Measurements from ENCODE around the gene C22orf31.
A peak's percentile ranks its signal among the peaks of the same experiment; 100 is the strongest.
"Not testable (repeated sequence)": the region's sequence is repeated elsewhere in the genome, so short reads cannot be mapped to it uniquely, and the experiment has no call there.

The C22orf31 gene

DNA sequence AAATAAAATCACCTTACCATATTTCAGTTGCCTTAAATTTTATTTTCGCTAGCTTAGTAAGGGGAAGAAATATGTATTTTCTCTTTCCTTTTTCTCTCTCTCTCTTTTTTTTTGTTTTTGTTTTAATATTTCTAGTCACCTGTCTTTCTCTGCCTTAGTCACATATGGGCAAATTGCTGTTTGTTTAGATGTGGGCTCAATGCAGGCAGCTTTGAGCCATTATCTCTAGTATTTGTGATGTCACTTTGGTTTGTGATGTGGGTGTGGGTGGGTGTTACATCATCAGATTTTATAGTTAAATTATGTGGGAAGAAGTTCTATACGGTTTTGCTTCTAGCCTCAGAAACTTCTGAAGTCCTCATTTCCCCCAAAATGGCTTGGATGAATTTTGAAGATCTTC is at the start of gene C22orf31:
Gene C22orf31, minus strand, starts transcription at position 59 of the 400 bp plus-strand sequence. Its CDS starts 39 bp downstream, at position 20.
- DNase-seq (ENCODE audit: low spot score): no peak

DNA sequence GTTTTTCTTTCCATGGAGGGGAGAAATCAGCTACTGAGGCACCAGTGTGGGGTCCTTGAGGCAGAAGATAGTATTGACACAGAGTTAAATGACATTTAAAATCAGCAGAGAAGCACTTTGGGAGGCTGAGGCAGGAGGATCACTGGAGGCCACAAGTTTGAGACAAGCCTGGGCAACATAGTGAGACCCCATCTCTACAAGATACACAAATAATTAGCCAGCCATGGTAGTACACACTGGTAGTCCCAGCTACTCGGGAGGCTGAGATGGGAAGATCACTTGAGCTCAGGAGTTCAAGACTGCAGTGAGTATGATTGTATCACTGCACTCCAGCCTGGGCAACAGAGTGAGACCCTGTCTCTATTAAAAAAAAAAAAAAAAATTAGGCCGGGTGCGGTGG is 49.3 kb upstream of the C22orf31 start:
- DNase-seq (ENCODE audit: low spot score): no peak

DNA sequence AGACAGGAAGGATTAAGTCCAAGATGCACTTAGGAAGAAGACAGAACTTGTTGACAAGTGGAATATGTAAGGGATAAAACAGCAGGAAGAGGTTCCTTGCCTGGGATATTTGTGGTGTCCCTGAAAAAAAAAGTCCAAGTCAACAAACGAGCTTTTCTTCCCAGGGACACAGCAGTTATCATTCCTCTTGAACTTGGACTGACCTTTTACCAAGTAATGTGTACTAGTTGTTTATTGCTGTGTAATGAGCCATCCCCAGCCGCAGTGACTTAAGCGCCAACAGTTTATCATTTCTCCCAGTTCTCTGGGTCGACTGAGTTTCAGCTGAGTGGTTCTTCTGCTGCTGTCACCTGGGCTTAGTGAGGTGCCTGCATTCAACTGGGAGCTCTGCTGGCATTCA is 48.2 kb upstream of the C22orf31 start:
- DNase-seq (ENCODE audit: low spot score): peak; percentile 46

DNA sequence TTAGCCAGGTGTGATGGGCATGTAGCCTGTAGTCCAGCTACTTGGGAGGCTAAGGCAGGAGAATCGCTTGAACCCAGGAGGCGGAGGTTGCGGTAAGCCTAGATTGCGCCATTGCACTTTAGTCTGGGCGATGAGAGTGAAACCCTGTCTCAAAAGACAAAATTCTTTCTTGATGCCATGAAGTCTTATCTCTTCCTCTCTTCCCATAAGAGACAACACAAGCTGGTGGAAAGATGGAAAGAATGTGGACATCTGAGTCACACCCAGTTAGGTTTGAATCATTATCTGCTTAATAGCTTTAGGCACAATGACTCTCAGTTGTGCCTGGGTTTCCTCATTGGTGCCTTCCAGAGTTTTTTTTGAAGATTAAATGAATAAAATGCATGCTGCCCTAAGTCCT is 46.5 kb upstream of the C22orf31 start:
- DNase-seq (ENCODE audit: low spot score): no peak

DNA sequence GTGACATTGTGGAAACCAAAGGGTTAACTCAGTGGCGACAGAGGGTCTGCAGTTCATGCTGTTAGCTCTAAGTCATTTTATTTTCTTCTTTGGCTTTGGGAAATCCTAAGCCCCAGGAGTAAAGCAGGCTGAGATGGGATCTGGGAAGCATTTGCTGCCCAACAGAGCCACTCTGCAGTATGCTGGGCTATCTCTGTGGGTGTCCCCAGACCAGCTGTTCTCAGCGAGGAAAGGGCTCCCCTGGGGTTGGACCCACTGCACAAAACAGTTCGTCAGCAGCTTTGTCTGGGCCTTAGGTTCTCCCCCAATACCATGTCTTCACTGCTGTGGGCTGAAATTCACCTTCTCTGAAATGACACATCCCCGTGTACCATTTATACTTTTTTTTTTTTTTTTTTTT is 45.2 kb upstream of the C22orf31 start:
- DNase-seq (ENCODE audit: low spot score): no peak

DNA sequence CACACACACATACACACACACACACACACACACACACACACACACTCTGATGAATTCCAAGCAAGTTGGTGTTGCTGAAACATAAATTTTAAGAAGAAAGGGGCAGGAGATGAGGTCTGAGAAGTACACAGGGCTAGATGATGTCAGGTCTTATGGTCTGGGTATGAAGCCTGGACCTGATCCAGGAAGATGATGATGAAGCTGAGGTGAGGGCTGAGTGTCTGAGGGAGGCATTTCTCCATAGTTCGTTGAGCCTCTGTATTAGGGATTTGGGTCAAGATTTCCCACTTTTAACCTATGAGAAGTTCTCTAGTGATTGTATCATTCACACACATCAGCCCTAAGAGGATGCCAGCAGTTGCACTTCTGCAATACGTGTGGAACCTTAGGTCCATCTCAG is 43.8 kb upstream of the C22orf31 start:
- DNase-seq (ENCODE audit: low spot score): no peak

DNA sequence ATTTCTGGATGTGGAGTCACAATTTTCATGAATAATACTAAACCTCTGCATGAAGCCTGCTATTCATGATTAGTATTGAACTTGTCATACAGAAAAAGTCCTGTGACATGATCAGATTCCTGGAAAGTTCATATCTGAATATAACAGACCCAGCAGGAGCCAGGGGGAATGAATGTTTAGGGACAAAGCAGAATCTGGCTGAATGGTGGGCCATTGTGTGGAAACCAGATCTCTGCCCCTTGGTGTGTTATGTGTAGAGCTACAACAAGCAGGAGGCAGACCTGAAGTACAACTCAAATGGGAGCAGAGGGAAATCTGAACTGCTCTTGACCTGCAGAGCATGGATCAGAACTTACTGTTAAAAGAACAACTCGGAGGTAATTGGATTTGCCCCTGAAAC is 41.5 kb upstream of the C22orf31 start:
- DNase-seq (ENCODE audit: low spot score): no peak

DNA sequence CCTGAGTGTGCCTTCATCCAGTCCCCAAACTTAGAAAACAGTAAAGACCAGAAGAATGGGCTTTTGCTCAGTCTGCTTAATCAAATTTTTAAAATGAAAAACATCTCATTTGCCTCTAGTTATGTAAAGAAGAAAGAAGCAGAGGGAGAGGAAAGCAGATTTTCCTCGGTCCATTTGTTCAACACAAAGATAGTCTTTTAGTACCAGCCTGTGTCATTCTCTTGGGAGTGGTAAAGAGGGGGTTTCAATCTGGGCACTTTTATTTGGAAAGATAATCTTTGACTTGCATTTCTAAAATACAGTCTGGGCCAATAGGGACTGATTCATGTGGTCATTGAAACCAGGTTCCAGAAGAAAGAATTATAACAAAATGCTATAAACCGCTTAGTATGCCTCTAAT is 40.7 kb upstream of the C22orf31 start:
- DNase-seq (ENCODE audit: low spot score): no peak

DNA sequence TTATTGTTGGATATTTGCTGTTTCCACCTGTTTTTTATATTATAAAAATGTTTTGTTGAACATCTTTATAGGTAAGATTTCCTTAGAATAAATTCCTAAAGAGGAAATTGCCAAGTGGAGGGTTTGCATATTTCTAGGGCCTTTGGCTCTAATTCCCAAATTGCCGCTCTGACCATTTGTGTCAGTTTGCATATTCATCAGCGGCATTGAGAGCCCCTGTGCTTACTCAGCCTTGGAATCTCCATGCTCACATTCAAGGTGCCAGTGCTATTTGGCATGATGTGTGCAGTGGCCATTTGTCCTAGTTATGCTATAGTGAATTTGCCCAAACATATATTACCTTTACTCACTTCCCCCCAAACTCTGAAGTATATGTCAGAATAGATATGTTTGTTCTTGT is 36.7 kb upstream of the C22orf31 start:
- no peak for DNase-seq (ENCODE audit: low spot score)

DNA sequence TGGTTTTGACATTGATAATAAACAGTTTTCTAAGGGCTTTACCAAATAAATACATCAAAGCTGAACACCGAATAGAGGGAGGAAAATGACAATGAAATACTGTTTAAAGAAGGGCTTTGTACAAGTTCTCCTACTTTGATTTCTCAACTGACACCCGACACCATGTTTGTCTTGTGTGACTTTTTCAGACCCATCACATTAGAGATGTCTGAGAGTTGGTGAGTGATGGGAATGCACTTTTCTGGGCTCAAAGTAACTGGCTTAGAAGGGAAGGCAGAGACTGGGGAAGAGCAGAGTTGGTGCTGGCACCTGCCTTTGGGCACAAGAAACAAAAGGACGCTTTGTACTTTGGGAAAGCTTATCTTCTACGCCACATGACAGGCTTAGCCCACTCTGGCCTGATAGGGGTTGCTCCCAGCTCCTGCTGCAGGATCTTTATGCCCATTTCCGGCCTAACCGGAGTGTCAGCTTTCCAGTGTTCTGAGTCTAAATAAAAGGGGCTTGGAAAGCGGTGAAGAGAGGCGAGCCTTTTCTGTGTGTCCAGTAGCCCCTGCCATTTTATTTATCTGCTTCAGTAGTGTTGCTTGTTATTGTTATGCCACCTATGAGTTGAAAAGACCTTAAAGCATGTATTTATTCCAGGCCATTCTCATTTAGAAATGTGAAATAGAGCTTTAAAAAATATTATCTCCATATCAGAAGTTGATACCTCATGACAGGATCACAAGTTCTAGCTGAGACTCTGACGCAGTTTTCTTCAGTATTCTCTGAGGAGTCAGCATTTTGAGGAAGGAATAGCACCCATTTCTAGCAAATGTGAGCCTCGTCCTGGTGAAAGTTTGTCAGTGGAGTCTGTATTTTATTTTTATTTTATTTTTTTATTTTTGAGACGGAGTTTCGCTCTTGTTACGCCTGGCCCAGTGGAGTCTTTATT is 35.4 kb upstream of the C22orf31 start:
- peak; percentile 85 for DNase-seq (ENCODE audit: low spot score)

DNA sequence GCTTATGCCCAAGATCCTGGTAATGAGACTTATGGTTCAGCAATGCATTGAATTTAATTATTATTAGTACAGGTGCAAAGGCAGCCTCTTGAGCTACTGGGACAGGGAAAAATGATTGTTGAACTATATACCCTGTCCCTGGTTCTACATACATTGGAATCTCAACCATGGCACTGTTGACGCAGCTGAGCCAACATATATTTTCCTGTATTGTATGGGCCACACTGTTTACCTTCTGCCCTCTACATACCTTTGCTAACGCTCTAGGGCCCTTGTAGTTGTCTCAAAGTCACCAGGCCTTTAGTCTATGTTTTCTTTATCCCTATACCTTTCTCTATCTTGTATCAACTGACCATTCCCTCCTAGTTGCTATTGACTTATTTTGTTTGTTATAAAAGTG is 33.8 kb upstream of the C22orf31 start:
- no peak for DNase-seq (ENCODE audit: low spot score)

DNA sequence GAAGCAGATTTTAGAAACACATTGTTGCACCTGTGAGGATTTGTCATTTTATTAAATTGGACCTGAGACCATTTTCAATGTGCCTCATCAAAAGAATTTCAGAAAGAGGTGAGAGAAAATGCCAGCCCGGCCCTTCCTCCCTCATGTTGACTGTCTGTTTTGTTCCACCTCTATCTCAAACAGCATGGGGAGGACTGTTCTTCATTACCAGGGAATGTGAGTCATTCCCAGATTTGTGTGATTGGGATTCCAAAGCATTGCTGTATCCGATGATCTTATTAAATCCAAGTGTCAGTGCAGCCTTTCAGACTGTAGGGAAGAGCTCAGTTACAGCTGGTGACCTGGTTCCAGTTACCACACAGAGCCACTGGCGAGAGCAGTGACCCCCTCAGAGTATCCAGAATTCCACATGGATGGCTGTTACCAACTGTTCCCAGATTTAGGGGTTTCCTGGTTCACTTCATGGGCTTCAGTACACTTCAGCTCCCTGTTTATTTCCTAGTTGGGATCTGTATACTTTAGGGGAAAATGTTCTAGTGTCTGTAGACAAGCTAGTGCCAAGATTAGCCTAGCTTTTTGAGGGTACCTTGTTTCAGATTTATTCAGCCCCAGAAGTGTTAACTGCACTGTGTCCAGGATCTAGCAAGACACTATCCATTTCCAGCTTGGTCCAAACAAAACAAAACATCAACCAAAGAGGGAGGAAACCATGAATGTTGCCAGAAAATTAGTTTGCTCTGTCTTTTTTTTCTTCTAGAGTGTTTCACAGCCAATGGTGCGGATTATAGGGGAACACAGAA is 32.1 kb upstream of the C22orf31 start:
- no peak for DNase-seq (ENCODE audit: low spot score)

DNA sequence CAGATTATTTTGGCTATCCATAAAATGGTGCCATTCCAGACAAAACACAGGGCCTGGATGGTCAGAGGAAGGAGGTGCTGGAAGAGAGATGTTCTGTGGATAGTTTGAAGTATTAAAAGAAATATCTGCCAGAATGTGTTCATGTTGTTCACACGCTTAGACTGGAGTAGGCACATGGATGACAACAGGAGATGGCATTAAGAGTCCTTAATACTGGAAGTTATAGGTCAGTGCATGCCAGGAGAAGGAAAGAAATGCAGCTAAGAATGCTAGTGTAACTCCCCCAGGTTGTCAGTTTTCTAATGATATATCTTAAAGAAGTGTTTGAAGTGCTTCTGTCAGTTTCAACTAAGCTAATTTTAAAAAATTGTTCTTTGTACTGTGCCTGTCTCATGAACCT is 31.4 kb upstream of the C22orf31 start:
- DNase-seq (ENCODE audit: low spot score): no peak

DNA sequence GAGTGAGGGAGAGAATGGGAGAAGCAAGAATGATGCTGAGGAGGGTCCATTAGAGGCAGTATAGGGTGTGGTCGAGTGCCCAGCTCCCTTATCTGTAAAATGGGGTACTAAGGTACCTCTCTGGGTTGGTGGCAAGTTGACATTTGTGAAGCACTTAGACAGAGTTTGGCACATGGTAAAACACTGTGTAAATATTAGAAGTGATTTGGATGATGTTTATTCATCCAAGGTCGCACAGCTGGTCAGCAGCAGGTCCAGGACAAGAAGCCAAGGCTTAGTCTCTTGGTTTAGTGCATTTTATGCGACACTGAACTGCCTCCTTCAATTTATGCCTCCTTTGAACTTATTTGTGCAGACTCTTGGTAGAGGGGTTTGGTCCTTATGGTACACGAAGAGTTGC is 30.6 kb upstream of the C22orf31 start:
- no peak for DNase-seq (ENCODE audit: low spot score)

DNA sequence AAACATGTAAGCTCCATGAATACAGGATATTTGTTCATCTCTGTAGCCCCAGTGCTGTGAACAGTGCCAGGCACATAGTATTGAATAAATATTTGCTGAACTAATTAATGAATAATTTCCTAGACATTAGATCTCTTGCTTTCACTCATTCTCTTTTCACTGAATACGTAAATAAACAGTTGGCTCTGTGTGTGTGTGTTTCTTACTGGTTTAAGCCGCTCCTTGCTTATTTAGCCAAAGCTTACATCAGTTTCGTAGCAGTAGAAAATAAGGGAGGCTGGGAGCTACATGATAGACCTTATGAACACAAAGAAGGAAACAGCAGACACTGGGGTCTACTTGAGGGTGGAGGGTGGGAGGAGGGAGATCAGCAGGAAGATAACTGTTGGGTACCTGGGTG is 28.4 kb upstream of the C22orf31 start:
- no peak for DNase-seq (ENCODE audit: low spot score)

DNA sequence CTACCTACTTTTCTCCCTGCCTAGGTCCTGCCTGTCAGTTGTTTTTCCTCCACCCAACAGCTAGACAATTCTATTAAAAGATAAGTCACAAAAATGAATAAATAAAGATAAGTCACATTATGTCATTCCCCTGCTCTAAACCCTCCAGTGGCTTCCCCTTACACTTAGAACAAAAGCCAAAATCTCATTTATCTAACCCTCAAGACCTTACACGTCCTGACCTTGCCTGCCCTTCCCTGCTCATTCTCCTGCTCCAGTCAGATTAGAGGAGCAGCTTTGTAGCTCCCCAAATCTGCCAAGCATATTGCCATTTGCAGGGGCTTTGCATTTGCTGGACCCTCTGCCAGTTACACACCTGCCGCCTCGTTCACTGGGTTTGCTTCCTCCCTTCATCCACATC is 27.9 kb upstream of the C22orf31 start:
- no peak for DNase-seq (ENCODE audit: low spot score)

DNA sequence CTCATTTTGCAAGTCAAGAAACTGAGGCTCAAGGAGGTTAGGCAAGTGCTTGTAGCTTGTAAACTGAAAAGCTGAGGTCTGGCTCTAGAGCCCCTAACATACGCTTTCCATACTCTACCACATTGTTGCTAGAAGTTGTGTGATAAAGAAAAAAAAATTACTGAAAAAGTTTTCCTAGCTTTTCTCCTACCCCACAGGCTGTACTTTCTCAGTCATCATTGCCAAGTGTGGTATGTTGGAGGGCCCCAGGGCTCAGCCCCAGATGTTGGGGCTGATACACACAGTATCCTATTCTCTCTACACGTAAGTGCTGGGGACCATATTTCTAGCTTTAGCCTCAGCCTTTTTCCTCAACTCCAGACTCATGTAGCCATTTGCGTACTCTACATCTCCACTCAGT is 27.2 kb upstream of the C22orf31 start:
- DNase-seq (ENCODE audit: low spot score): no peak

DNA sequence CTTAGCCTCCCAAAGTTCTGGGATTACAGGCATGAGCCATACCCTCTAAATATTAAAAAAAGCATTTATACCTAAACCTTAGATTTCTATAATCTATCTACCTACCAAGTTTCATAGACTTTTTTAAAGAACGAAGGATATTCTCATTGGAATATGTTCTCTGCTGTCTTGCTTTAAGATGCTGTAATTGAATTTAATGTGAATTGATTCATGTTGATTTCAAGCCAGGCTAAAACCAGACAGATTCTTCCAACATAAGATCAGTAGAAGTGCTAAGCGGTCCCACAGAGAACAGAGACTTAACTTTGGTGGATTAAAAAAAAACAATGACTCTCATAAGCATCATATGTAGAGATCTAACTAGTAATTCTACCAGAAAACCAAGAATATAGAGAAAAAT is 25.4 kb upstream of the C22orf31 start:
- DNase-seq (ENCODE audit: low spot score): no peak

DNA sequence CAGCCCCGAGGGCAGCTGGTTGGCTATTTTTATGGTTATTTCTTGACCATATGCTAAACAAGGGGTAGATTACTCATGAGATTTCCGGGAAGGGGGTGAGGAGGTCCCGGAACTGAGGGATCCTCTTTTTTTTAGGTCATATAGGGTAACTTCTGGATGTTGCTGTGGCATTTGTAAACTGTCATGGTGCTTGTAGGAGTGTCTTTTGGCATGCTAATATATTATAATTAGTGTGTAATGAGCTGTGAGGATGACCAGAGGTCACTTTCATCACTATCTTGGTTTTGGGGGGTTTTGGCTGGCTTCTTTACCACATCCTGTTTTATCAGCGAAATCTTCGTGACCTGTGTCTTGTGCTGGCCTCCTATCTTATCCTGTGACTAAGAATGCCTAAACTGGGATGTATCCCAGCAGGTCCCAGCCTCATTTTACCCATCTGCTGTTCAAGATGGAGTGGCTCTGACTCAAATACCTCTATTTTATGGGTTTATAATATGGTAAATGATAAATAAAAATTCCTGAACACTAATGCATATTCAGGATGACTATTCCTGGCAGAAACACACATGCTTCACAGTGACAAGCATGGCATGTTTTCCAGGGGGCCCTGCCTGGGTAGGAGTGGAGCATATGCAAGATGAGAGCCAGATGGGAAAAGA is 22.4 kb upstream of the C22orf31 start:
- no peak for DNase-seq (ENCODE audit: low spot score)

DNA sequence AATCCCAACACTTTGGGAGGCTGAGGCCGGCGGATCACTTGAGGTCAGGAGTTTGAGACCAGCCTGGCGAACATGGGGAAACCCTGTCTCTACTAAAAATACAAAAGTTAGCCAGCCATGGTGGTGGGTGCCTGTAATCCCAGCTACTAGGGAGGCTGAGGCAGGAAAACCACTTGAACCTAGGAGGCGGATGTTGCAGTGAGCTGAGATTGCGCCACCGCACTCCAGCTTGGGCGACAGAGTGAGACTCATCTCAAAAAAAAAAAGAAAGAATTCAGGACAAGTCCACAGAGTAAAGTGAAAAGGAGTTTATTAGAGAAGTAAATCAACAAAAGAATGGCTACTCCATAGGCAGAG is 21.9 kb upstream of the C22orf31 start:
- not testable (repeated sequence) for DNase-seq (ENCODE audit: low spot score)

DNA sequence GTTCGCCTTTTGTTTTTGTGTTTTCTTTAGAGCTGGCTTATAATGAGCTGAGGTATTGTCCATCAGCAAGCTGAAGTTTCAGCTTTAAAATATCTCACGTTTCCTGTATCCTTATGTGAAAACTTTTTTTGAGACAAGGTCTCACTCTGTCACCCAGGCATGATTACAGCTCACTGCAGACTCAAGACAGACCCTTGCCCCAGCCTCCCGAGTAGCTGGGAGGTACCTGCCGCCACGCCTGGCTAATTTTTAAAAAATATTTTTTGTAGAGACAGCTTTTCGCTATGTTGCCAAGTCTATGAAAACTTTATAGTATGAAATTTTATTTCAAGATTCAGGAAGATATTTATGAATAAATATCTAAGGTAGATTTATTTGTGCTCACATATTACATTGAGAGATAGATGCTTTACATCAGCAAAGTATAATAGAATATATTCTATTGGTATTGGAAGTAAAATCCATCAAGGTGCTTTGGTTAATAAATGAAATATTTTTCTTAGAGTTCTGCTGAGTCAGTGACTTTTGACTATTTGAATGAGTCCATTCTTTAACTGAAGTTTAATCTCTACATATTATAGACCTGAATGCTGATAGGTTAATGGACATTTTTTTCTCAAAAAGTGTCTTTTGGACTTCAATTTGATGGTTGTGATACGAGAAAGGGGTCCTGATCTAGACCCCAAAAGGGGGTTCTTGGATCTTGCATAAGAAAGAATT is 21.4 kb upstream of the C22orf31 start:
- DNase-seq (ENCODE audit: low spot score): no peak

All from HuH-7 (cell line).